A673 (cell line): ENCODE measurements around the gene BBS9. TPM values are rescaled to one million over a fixed set of nuclear protein-coding genes. Genes with fewer than 3 reads are reported as not detected.

Experiments used
- BruUV-seq: library from RNA; stranded (reverse); fragments of 400-500 nt; replicated peaks from 2 replicates; lab custom pipeline; 2021; lab: Mats Ljungman, UMichigan
- CTCF ChIA-PET: fragments of 300-600 bp; sonication (Branson Sonifier 250); formaldehyde crosslinking; loops from one replicate; lab custom pipeline; 2022; ENCODE audit warnings: antibody characterized with exemption; lab: Charles Lee
- POLR2A ChIA-PET: fragments of 300-600 bp; sonication (Branson Sonifier 250); formaldehyde crosslinking; loops from one replicate; lab custom pipeline; 2022; ENCODE audit warnings: antibody characterized with exemption; ENCODE audit not compliant: low non-redundant PET; lab: Charles Lee
- DNase-seq: peaks from one replicate; pipeline ENCODE4 v3.0.0-alpha.2; 2015; ENCODE audit warnings: low spot score
- H3K27ac ChIP-seq: fragments of 200-600 bp; sonication (generic); 2 replicates; pipeline ENCODE4 v1.5.1; 2016; ENCODE audit warnings: mixed run types, low read depth, mild to moderate bottlenecking, mixed read lengths, antibody characterized with exemption, low read length; ENCODE audit not compliant: poor library complexity, severe bottlenecking
- H3K27me3 ChIP-seq: fragments of 200-600 bp; sonication (generic); replicated peaks from 2 replicates; pipeline ENCODE4 v1.6.1; 2017; ENCODE audit warnings: mixed run types, low read depth, mild to moderate bottlenecking, mixed read lengths, antibody characterized with exemption, low read length; ENCODE audit not compliant: insufficient read depth, poor library complexity
- H3K36me3 ChIP-seq: fragments of 200-600 bp; sonication (generic); 2 replicates; pipeline ENCODE4 v1.6.1; 2016; ENCODE audit warnings: mixed run types, mild to moderate bottlenecking, mixed read lengths, antibody characterized with exemption, low read length; ENCODE audit not compliant: insufficient read depth, poor library complexity, severe bottlenecking
- H3K4me1 ChIP-seq: fragments of 200-600 bp; sonication (generic); 2 replicates; pipeline ENCODE4 v1.6.1; 2017; ENCODE audit warnings: mixed run types, mild to moderate bottlenecking, mixed read lengths, antibody characterized with exemption, low read length; ENCODE audit not compliant: insufficient read depth, poor library complexity, severe bottlenecking
- H3K4me3 ChIP-seq: fragments of 200-600 bp; sonication (generic); 2 replicates; pipeline ENCODE4 v1.5.1; 2016; ENCODE audit warnings: low read depth, mixed run types, mild to moderate bottlenecking, mixed read lengths, low read length; ENCODE audit not compliant: poor library complexity, severe bottlenecking
- H3K9me3 ChIP-seq: fragments of 200-600 bp; sonication (generic); 2 replicates; pipeline ENCODE4 v1.6.1; 2016; ENCODE audit warnings: mixed run types, low read depth, mild to moderate bottlenecking, mixed read lengths, antibody characterized with exemption, low read length; ENCODE audit not compliant: poor library complexity, severe bottlenecking
- EZH2 ChIP-seq: fragments of 200-600 bp; sonication (generic); IDR thresholded peaks from 2 replicates; pipeline ENCODE4 v1.6.1; 2017; ENCODE audit warnings: borderline replicate concordance, low read depth, mild to moderate bottlenecking, mixed read lengths, antibody characterized with exemption, low read length; ENCODE audit not compliant: poor library complexity, severe bottlenecking
- intact Hi-C: fragments of 100-400 bp; cut with micrococcal nuclease; formaldehyde crosslinking; loops from one replicate; pipeline ENCODE4 v1.10.0; 2022; ENCODE audit not compliant: unreplicated experiment
- total RNA-seq: library from RNA; stranded (reverse); gene quantifications from 2 replicates; pipeline ENCODE4 v1.2.3, GENCODE V29; 2021
- TF ChIP-seq, protein P1 (sequence below): fragments of 300-800, 200-600 bp; sonication (generic); conservative IDR thresholded peaks from 2 replicates; pipeline ENCODE4 v1.5.1; 2017; ENCODE audit warnings: low read depth, mild to moderate bottlenecking, antibody characterized with exemption, low read length, moderate library complexity, mixed read lengths

Gene BBS9
- total RNA-seq, 1 experiment from 2014 or later: 9.4 TPM

- DNase-seq: no peak
- ChIA-PET POLR2A (no interaction called here), CTCF (no interaction called here)
- TF ChIP-seq, protein P1, sequence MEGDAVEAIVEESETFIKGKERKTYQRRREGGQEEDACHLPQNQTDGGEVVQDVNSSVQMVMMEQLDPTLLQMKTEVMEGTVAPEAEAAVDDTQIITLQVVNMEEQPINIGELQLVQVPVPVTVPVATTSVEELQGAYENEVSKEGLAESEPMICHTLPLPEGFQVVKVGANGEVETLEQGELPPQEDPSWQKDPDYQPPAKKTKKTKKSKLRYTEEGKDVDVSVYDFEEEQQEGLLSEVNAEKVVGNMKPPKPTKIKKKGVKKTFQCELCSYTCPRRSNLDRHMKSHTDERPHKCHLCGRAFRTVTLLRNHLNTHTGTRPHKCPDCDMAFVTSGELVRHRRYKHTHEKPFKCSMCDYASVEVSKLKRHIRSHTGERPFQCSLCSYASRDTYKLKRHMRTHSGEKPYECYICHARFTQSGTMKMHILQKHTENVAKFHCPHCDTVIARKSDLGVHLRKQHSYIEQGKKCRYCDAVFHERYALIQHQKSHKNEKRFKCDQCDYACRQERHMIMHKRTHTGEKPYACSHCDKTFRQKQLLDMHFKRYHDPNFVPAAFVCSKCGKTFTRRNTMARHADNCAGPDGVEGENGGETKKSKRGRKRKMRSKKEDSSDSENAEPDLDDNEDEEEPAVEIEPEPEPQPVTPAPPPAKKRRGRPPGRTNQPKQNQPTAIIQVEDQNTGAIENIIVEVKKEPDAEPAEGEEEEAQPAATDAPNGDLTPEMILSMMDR: no peak
- TF ChIP-seq EZH2: no peak
- no peaks in the 10 kb centered on the region for H3K27me3 ChIP-seq
- no peaks in the 10 kb centered on the region for H3K36me3 ChIP-seq
- H3K4me3 ChIP-seq: no peak overlapping the region
- H3K4me1 ChIP-seq: no peaks in the 10 kb centered on the region
- H3K27ac ChIP-seq: no peak overlapping the region
- H3K9me3 ChIP-seq: no peaks in the 10 kb centered on the region
- intact Hi-C loops: no loop called here
- no TSS peak for BruUV-seq
Observed at GRCh38 chr7:33452805-33453502, 323.6 kb downstream of the BBS9 start.

- TF ChIP-seq, protein P1: no peak
- TF ChIP-seq EZH2: no peak
- H3K27me3 ChIP-seq: no peaks in the 10 kb centered on the region
- H3K36me3 ChIP-seq: no peaks in the 10 kb centered on the region
- no TSS peak for BruUV-seq
- no peak for DNase-seq
- ChIA-PET CTCF (no interaction called here), POLR2A (no interaction called here)
- no peak overlapping the region for H3K27ac ChIP-seq
- no peak overlapping the region for H3K4me3 ChIP-seq
- H3K4me1 ChIP-seq: no peaks in the 10 kb centered on the region
- intact Hi-C loops: no loop called here
- no peaks in the 10 kb centered on the region for H3K9me3 ChIP-seq
Observed at GRCh38 chr7:33457039-33457438, 327.7 kb downstream of the BBS9 start.

DNA sequence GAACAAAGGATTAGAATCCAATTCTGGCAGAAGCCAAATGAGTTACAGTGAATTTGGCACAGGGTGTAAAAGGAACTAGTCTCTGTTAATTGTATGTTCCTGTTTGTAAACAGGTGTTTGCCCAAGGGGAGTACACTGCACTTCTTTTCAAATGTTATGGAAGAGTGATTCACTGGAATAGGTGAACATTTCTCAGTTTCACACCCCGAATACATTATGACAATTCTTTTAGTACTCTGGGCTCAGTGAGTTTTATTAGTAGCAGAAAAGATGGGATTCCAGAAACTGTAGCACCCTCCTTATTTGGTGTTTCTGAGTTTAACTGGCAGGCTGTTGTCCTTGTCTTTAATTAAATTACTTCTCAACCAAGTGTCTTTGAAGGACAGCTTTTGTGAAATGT is 329.2 kb downstream of the BBS9 start:
- ChIA-PET CTCF (no interaction called here), POLR2A (no interaction called here)
- no peak for DNase-seq
- H3K27me3 ChIP-seq: no peaks in the 10 kb centered on the region
- no peak for TF ChIP-seq EZH2
- TF ChIP-seq, protein P1: no peak
- H3K36me3 ChIP-seq: no peaks in the 10 kb centered on the region
- no peak overlapping the region for H3K27ac ChIP-seq
- no peaks in the 10 kb centered on the region for H3K9me3 ChIP-seq
- no peaks in the 10 kb centered on the region for H3K4me1 ChIP-seq
- intact Hi-C loops: no loop called here
- no TSS peak for BruUV-seq
- H3K4me3 ChIP-seq: no peak overlapping the region
